ENCODE measurements around the gene SUN1. TPM values are rescaled to one million over a fixed set of nuclear protein-coding genes. Genes with fewer than 3 reads are reported as not detected.
A peak's percentile ranks its signal among the peaks of the same experiment; 100 is the strongest.

SUN1 gene
- total and polyA plus RNA-seq, 9 of the 15 experiments (the other 6 are each of a cell fraction or from before 2014, with no cell fraction given): 36.8 to 132 (median 62.3) TPM

GRCh38 chr7:873367-874002, 41.2 kb downstream of the SUN1 start (continued):
- TF ChIP-seq SMC3 (conservative IDR thresholded peaks at IDR 0.05; ENCODE audit: insufficient read depth, low read depth, low read length) (peak; percentile 77), ZNF431 (CRISPR knock-in tag; IDR thresholded peaks at IDR 0.05) (peak; percentile 95), ZEB2 (IDR thresholded peaks at IDR 0.05) (no peak), POLR2AphosphoS5 (IDR thresholded peaks at IDR 0.05; ENCODE audit: control insufficient read depth, insufficient read depth, low read depth, low read length) (peak; percentile 57; the same call in 1 of the 2 replicates), EP400 (IDR thresholded peaks at IDR 0.05) (peak; percentile 94), E2F6 (IDR thresholded peaks at IDR 0.05; ENCODE audit: borderline replicate concordance in 1 of 2, extremely low read depth in 1 of 2, insufficient read depth in 1 of 2, insufficient read length in 1 of 2, low read depth in 1 of 2, low read length in 1 of 2, poor library complexity in 1 of 2, severe bottlenecking in 1 of 2) (peak; percentile 99), CTBP1 (IDR thresholded peaks at IDR 0.05; ENCODE audit: borderline replicate concordance) (peak; percentile 46; the same call in 1 of the 2 replicates), ZNF589 (CRISPR knock-in tag; IDR thresholded peaks at IDR 0.05; ENCODE audit: low read depth) (peak; percentile 65; the same call in 1 of the 2 replicates), ZBTB43 (CRISPR knock-in tag; IDR thresholded peaks at IDR 0.05) (peak; percentile 96), MEF2D (tag; conservative IDR thresholded peaks at IDR 0.05; ENCODE audit: low read depth) (peak; percentile 59), NCOA4 (IDR thresholded peaks at IDR 0.05; ENCODE audit: partially characterized antibody) (no peak), ARHGAP35 (IDR thresholded peaks at IDR 0.05; ENCODE audit: partially characterized antibody) (no peak), AFF4 (CRISPR knock-in tag; IDR thresholded peaks at IDR 0.05) (peak; percentile 97), FOXP1 (CRISPR knock-in tag; IDR thresholded peaks at IDR 0.05) (peak; percentile 100), ZFP91 (CRISPR knock-in tag; IDR thresholded peaks at IDR 0.05) (peak; percentile 79; the same call in 1 of the 2 replicates), MECOM (CRISPR knock-in tag; IDR thresholded peaks at IDR 0.05) (peak; percentile 55; the same call in 1 of the 2 replicates), ZFPM2 (CRISPR knock-in tag; IDR thresholded peaks at IDR 0.05) (no peak), FOXM1 (IDR thresholded peaks at IDR 0.05; ENCODE audit: low read depth) (no peak), FOXM1 (CRISPR knock-in tag; IDR thresholded peaks at IDR 0.05; ENCODE audit: low read depth) (peak; percentile 73; the same call in 1 of the 2 replicates)
- TF ChIP-seq, protein P1, sequence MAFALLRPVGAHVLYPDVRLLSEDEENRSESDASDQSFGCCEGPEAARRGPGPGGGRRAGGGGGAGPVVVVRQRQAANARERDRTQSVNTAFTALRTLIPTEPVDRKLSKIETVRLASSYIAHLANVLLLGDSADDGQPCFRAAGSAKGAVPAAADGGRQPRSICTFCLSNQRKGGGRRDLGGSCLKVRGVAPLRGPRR (CRISPR knock-in tag; IDR thresholded peaks at IDR 0.05): peak; percentile 62; the same call in 1 of the 2 replicates
